PFSK-1 (cell line): ENCODE results near the gene ZNF662.

Experiments
- FOXP2 ChIP-seq: optimal IDR thresholded peaks from 2 replicates; pipeline ENCODE3; 2011; ENCODE audit warnings: borderline replicate concordance, control low read depth, inconsistent platforms; ENCODE audit not compliant: insufficient read depth; ENCODE audit errors: extremely low read length, extremely low read depth
- POLR2AphosphoS5 ChIP-seq: IDR thresholded peaks from 2 replicates; pipeline ENCODE4 v1.6.1; 2012; ENCODE audit warnings: low read depth, mild to moderate bottlenecking, control low read depth, low read length, moderate library complexity
- SIN3A ChIP-seq: IDR thresholded peaks from 2 replicates; pipeline ENCODE4 v1.6.1; 2012; ENCODE audit warnings: mild to moderate bottlenecking, low read length, moderate library complexity, borderline replicate concordance; ENCODE audit not compliant: insufficient read depth
- TAF1 ChIP-seq: IDR thresholded peaks from 2 replicates; pipeline ENCODE4 v1.6.1; 2012; ENCODE audit warnings: low read length, control low read depth, borderline replicate concordance; ENCODE audit not compliant: insufficient read depth
- TF ChIP-seq, protein P1 (sequence below), 2 experiments: IDR thresholded peaks; 2 replicates each; pipeline versions ENCODE4 v1.6.1 to v1.8.0; 2011 to 2012; ENCODE audit warnings: low read depth in 2 of 2, low read length in 2 of 2, control low read depth in 1 of 2, inconsistent platforms in 1 of 2, mild to moderate bottlenecking in 1 of 2, moderate library complexity in 1 of 2; ENCODE audit not compliant: insufficient read depth in 1 of 2

Gene ZNF662

DNA sequence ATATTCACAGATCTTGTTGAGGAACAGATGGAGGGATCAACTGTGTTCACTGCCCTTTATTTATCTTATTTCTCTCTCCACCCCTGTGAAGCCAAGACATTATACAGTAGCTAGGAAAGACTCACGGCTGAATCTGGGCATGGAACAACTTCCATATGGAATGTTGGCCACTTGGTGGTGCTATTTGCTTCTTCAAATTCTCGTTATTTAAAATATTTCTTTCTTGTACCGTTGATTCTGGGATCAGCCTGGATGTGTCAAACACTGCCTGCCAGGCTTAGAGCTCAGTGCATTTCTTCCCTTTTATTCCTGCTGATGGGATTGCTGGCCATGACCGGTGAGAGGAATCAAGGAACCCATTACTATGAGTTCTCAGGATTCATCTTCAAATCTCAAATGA is 55.7 kb downstream of the ZNF662 start:
- TF ChIP-seq POLR2AphosphoS5, result no peak

DNA sequence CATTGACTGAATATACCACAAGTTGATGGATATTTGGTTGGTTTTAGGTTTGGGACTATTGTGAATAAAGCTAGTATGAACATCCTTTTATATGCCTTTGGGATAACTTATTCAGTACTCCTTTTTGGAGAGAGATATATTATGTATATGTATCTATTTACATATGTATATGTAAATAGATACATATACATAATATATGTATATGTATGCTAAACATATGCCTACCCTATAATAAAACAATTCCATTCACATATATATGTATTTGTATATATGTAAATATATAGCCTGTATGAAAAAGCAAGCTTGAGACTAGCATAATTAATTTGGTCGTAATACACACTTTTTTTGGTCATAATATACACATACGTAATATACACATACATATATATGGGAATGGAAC is 57.3 kb downstream of the ZNF662 start:
- TF ChIP-seq, protein P1, sequence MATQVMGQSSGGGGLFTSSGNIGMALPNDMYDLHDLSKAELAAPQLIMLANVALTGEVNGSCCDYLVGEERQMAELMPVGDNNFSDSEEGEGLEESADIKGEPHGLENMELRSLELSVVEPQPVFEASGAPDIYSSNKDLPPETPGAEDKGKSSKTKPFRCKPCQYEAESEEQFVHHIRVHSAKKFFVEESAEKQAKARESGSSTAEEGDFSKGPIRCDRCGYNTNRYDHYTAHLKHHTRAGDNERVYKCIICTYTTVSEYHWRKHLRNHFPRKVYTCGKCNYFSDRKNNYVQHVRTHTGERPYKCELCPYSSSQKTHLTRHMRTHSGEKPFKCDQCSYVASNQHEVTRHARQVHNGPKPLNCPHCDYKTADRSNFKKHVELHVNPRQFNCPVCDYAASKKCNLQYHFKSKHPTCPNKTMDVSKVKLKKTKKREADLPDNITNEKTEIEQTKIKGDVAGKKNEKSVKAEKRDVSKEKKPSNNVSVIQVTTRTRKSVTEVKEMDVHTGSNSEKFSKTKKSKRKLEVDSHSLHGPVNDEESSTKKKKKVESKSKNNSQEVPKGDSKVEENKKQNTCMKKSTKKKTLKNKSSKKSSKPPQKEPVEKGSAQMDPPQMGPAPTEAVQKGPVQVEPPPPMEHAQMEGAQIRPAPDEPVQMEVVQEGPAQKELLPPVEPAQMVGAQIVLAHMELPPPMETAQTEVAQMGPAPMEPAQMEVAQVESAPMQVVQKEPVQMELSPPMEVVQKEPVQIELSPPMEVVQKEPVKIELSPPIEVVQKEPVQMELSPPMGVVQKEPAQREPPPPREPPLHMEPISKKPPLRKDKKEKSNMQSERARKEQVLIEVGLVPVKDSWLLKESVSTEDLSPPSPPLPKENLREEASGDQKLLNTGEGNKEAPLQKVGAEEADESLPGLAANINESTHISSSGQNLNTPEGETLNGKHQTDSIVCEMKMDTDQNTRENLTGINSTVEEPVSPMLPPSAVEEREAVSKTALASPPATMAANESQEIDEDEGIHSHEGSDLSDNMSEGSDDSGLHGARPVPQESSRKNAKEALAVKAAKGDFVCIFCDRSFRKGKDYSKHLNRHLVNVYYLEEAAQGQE (IDR thresholded peaks at IDR 0.05; ENCODE audit: insufficient read depth in 1 of 2, low read depth in 2 of 2, low read length in 2 of 2), result no peak
- TF ChIP-seq POLR2AphosphoS5 (no peak), SIN3A (no peak), TAF1 (no peak), FOXP2 (no peak)

- no peak for TF ChIP-seq POLR2AphosphoS5
Observed at GRCh38 chr3:42964266-42964665, 58.3 kb downstream of the ZNF662 start.
